Peyer's patch (tissue), 4 donors: Measurements from ENCODE around the gene SSR4.

Source experiments
- POLR2A ChIP-seq, 2 donors: fragments of 450-650 bp; IDR thresholded peaks; one replicate each; pipeline ENCODE4 v1.5.1; 2017; ENCODE audit warnings: antibody characterized with exemption in 2 of 2, mild to moderate bottlenecking in 2 of 2, moderate library complexity in 2 of 2
- TF ChIP-seq, protein P1 (sequence below), 6 experiments: fragments of 450-650 bp in 4 of 6; fragments of 200-600 bp in 2 of 6; sonication (generic) in 1 of 6; IDR thresholded peaks; one replicate each; pipeline ENCODE4 v1.5.1; 2017 to 2019; ENCODE audit warnings: antibody characterized with exemption in 6 of 6, mild to moderate bottlenecking in 3 of 6, moderate library complexity in 1 of 6

DNA sequence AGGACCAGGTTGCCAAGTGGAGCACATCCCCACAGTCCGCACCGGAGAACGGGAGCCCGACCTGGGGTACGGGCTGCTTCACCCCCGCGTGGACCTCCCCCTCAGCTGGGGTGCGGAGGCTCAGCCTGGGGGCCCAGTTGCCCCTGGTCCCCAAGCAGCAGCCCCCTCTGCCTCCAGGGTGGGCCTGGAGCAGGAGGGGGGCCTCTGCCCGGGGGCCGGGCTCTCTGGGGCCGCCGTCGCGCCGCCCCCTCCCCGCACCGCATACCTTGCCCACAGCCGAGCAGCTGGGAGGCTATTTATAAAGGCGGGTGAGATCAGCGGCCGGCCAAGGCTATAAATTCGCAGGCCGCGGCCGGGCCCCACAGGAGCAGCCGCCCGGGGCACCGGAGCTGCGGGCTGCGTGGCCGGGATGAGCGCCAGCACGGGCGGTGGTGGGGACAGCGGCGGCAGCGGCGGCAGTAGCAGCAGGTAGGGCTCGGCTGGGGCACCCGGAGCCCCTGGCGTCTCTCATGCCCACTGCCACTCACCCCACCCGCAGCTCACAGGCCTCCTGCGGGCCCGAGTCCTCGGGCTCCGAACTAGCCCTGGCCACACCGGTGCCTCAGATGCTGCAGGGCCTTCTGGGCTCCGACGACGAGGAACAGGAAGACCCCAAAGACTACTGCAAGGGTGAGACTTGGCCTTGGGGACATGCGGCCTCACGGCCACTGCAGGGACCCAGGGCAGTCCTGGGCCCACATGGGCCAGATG, 13.6 kb upstream of the SSR4 start, which contains the start of gene SRPK3:
- TF ChIP-seq, protein P1, sequence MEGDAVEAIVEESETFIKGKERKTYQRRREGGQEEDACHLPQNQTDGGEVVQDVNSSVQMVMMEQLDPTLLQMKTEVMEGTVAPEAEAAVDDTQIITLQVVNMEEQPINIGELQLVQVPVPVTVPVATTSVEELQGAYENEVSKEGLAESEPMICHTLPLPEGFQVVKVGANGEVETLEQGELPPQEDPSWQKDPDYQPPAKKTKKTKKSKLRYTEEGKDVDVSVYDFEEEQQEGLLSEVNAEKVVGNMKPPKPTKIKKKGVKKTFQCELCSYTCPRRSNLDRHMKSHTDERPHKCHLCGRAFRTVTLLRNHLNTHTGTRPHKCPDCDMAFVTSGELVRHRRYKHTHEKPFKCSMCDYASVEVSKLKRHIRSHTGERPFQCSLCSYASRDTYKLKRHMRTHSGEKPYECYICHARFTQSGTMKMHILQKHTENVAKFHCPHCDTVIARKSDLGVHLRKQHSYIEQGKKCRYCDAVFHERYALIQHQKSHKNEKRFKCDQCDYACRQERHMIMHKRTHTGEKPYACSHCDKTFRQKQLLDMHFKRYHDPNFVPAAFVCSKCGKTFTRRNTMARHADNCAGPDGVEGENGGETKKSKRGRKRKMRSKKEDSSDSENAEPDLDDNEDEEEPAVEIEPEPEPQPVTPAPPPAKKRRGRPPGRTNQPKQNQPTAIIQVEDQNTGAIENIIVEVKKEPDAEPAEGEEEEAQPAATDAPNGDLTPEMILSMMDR (IDR thresholded peaks at IDR 0.05): no peak
- no peak for TF ChIP-seq POLR2A (IDR thresholded peaks at IDR 0.05)
